Natural killer cell (primary cell): ENCODE results near the gene P2RX6. TPM values are rescaled to one million over a fixed set of nuclear protein-coding genes. Genes with fewer than 3 reads are reported as not detected.

Experiments used
- ATAC-seq, 3 donors: fragments of 150-1000 bp in 2 of 3; fragments of 200-7000 bp in 1 of 3; cut with Tn5 transposase; 1 replicate in 1 of 3; 2 replicates in 2 of 3; pipeline ENCODE4 v1.10.0; 2021; ENCODE audit warnings: mild to moderate bottlenecking in 2 of 3, moderate library complexity in 2 of 3
- DNase-seq, 2 donors: peaks; one replicate each; pipeline versions ENCODE4 v3.0.0 to v3.0.0-alpha.2; 2013 to 2021; ENCODE audit warnings: mixed read lengths in 1 of 2
- H3K27ac ChIP-seq: one replicate; pipeline ENCODE4 v1.5.1; 2013; ENCODE audit warnings: mild to moderate bottlenecking, low read length
- H3K27me3 ChIP-seq: one replicate; pipeline ENCODE4 v1.6.1; 2013; ENCODE audit warnings: low read length; ENCODE audit not compliant: control insufficient read depth, insufficient read depth
- H3K36me3 ChIP-seq: one replicate; pipeline ENCODE4 v1.6.1; 2013; ENCODE audit warnings: low read length; ENCODE audit not compliant: control insufficient read depth, insufficient read depth
- H3K4me1 ChIP-seq: one replicate; pipeline ENCODE4 v1.6.1; 2013; ENCODE audit warnings: low read length; ENCODE audit not compliant: control insufficient read depth, insufficient read depth
- H3K4me3 ChIP-seq: one replicate; pipeline ENCODE4 v1.5.1; 2013; ENCODE audit warnings: low read length
- H3K9me3 ChIP-seq: one replicate; pipeline ENCODE4 v1.6.1; 2013; ENCODE audit warnings: low read length; ENCODE audit not compliant: control insufficient read depth, insufficient read depth
- H3K27ac Mint-ChIP-seq, 2 donors: one replicate each; pipeline ENCODE4 v1.8.0; 2022; ENCODE audit warnings: mild to moderate bottlenecking in 2 of 2, mixed read lengths in 2 of 2, moderate library complexity in 1 of 2
- H3K27me3 Mint-ChIP-seq, 2 donors: one replicate each; pipeline ENCODE4 v1.8.0; 2022; ENCODE audit warnings: low read depth in 2 of 2, mixed read lengths in 2 of 2
- H3K36me3 Mint-ChIP-seq: one replicate; pipeline ENCODE4 v1.8.0; 2022; ENCODE audit warnings: mixed read lengths
- H3K4me1 Mint-ChIP-seq, 2 donors: one replicate each; pipeline ENCODE4 v1.8.0; 2022; ENCODE audit warnings: mixed read lengths in 2 of 2
- H3K4me3 Mint-ChIP-seq: one replicate; pipeline ENCODE4 v1.8.0; 2022; ENCODE audit warnings: mild to moderate bottlenecking, moderate library complexity, mixed read lengths
- H3K9me3 Mint-ChIP-seq, 2 donors: one replicate each; pipeline ENCODE4 v1.8.0; 2022; ENCODE audit warnings: mixed read lengths in 2 of 2
- CTCF ChIP-seq: fragments of 200-600 bp; IDR thresholded peaks from one replicate; pipeline ENCODE4 v1.8.0; 2022; ENCODE audit warnings: antibody characterized with exemption
- WGBS: methylation state at CpG from one replicate; pipeline ENCODE4 v1.1.7; 2013; ENCODE audit warnings: missing lambda C conversion rate; ENCODE audit not compliant: insufficient coverage; 5-methylcytosine and 5-hydroxymethylcytosine counted together
- intact Hi-C: fragments of 100-400 bp; cut with micrococcal nuclease; formaldehyde crosslinking; loops from one replicate; pipeline ENCODE4 v1.14.2; 2022
- total RNA-seq, 4 donors: library from RNA; stranded (reverse); fragments of 120-200 nt in 1 of 4; gene quantifications; one replicate each; pipeline versions ENCODE4 v1.2.3 to v1.2.4, GENCODE V29; 2013 to 2022

P2RX6 gene
- total RNA-seq, 3 donors from 2014 or later (not counting 1 experiment from before 2014, with no cell fraction given): 0.14 to 0.93 (median 0.18) TPM

- H3K4me1 ChIP-seq: peaks cover 29% of the 10 kb centered on the region
- no peaks in the 10 kb centered on the region for H3K27me3 ChIP-seq
- Mint-ChIP-seq H3K36me3 (no peaks in the 10 kb centered on the region), H3K4me1 (peaks cover 16 to 31% of the 10 kb centered on the region in 2 donors), H3K27ac (peak overlapping the region; percentile 95 to 97), H3K27me3 (no peaks in the 10 kb centered on the region), H3K4me3 (peak overlapping the region; percentile 95), H3K9me3 (no peaks in the 10 kb centered on the region)
- 19% methylated on average over 23 of the region's 24 CpGs for WGBS
- TF ChIP-seq CTCF: no peak
- peak overlapping the region; percentile 49 for H3K4me3 ChIP-seq
- DNase-seq: peak in 1 of 2 donors; percentile 44
- H3K27ac ChIP-seq: peak overlapping the region; percentile 90
- H3K9me3 ChIP-seq: no peaks in the 10 kb centered on the region
- no peak for ATAC-seq
- intact Hi-C loops: loop anchor here (1.0 to 5.0 kb wide), 2 partner anchors 11 to 96 kb away; partner anchors contain the start of genes CRKL and THAP7
- no peaks in the 10 kb centered on the region for H3K36me3 ChIP-seq
Measured at GRCh38 chr22:21013657-21014201, 1.2 kb upstream of the P2RX6 start.

GRCh38 chr22:21014202-21014725 is 701 bp upstream of the P2RX6 start:
- Mint-ChIP-seq H3K36me3 (no peaks in the 10 kb centered on the region), H3K9me3 (no peaks in the 10 kb centered on the region), H3K27me3 (no peaks in the 10 kb centered on the region), H3K4me1 (peaks cover 16 to 31% of the 10 kb centered on the region in 2 donors), H3K4me3 (peak overlapping the region; percentile 95), H3K27ac (peak overlapping the region; percentile 95 to 97)
- H3K27ac ChIP-seq: peak overlapping the region; percentile 90
- H3K36me3 ChIP-seq: no peaks in the 10 kb centered on the region
- H3K27me3 ChIP-seq: no peaks in the 10 kb centered on the region
- ATAC-seq (peak; percentile 93 to 94 (median 94)), DNase-seq (peak; percentile 90 to 93)
- whole genome bisulfite sequencing: 2% methylated on average over 40 of the region's 40 CpGs
- H3K9me3 ChIP-seq: no peaks in the 10 kb centered on the region
- intact Hi-C loops: loop anchor here (1.0 to 5.0 kb wide), 2 partner anchors 12 to 97 kb away; partner anchors contain the start of genes CRKL and THAP7
- TF ChIP-seq CTCF: no peak
- H3K4me3 ChIP-seq: peak overlapping the region; percentile 49
- peaks cover 29% of the 10 kb centered on the region for H3K4me1 ChIP-seq

- Histone ChIP-seq H3K4me1 (peaks cover 29% of the 10 kb centered on the region), H3K27ac (peak overlapping the region; percentile 75), H3K36me3 (no peaks in the 10 kb centered on the region), H3K9me3 (no peaks in the 10 kb centered on the region), H3K27me3 (no peaks in the 10 kb centered on the region), H3K4me3 (no peak overlapping the region)
- no peaks in the 10 kb centered on the region for H3K36me3 Mint-ChIP-seq
- ATAC-seq (no peak), DNase-seq (no peak)
- intact Hi-C loops: no loop called here
- H3K4me1 Mint-ChIP-seq: peaks cover 16 to 31% of the 10 kb centered on the region in 2 donors
- H3K27me3 Mint-ChIP-seq: no peaks in the 10 kb centered on the region
- no peaks in the 10 kb centered on the region for H3K9me3 Mint-ChIP-seq
- TF ChIP-seq CTCF: no peak
- H3K4me3 Mint-ChIP-seq: peak overlapping the region; percentile 95
- H3K27ac Mint-ChIP-seq: peak overlapping the region; percentile 95 to 97
- WGBS: 81% methylated on average over 10 of the region's 10 CpGs
Measured at GRCh38 chr22:21015466-21016006, 571 bp downstream of the P2RX6 start.
